GM18502 (cell line): ENCODE measurements around the gene GIGYF2.
"Not testable (repeated sequence)": the region's sequence is repeated elsewhere in the genome, so short reads cannot be mapped to it uniquely, and the experiment has no call there.

ENCODE experiments used
- ATAC-seq: cut with Tn5 transposase; IDR thresholded peaks from one replicate; pipeline ENCODE4 v1.9.1; 2021; ENCODE audit warnings: mild to moderate bottlenecking; ENCODE audit not compliant: unreplicated experiment, poor library complexity

The GIGYF2 gene

DNA sequence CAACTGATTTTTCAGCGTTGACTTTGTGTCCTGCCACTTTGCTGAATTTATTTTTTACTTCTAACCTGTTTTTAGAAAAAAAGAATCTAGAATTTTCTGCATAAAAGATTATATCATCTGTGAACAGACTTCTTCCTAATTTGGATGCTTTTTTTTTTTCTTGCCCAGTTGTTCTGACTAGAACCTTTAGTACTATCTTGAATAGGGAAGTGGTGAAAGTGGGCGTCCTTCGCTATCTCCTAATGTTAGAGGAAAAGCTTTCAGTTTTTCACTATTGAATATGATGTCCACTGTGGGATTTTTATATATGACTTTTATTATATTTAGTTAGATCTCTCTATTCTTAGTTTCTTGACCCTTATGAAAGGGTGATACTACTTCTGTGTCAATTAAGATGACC lies 105.0 kb downstream of the GIGYF2 start:
- ATAC-seq = no peak

DNA sequence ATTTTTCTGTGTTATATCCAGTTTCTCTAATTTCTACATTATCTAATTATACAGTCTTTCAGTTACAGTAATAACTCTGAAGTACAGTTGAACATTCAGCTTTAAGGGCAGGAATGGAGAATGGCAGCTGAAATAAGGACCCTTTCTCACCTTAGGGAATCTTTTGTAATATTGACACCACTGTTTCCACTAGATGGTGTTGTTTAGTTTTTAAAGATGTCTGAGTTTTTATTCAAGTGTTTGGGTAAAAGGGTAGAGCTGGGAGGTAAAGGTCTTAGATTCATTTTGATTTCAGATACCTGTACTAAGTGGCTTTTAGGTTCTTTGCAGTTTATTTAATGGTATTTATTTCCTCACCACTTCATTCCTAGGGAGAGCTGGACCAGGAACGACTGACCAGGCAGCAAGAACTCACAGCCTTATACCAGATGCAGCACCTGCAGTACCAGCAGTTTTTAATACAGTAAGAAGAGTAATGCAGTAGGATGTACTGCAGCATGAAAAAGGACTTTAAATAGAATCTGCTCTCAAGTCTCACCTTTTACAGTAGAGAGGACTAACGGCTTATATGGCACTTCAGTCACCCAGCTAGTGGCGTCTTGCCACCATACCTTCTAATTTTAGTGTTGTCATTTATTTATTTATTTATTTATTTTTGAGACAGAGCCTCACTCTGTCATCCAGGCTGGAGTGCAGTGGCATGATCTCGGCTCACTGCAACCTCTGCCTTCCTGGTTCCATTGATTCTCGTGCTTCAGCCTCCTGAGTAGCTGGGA lies 112.4 kb downstream of the GIGYF2 start:
- ATAC-seq = no peak

DNA sequence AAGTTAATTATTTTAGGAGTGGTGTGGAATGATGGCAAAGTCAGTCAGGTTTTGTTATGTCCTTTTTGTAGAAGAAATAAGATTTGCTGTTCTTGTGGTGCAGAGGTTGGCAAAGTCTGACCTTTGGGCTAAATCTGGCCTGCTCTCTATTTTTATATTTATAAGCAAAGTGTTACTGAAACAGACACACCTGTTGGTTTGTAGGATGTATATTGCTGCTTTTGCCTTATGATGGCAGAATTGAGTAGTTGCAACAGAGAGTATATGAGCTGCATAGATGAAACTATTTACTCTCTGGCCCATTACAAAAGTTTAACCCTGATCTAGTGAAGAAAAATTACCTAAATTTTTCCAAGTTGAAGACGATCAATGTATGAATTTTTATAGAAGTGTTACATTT lies 113.3 kb downstream of the GIGYF2 start:
- no peak for ATAC-seq

- ATAC-seq = no peak
Observed at GRCh38 chr2:232815569-232815968, 118.4 kb downstream of the GIGYF2 start.

DNA sequence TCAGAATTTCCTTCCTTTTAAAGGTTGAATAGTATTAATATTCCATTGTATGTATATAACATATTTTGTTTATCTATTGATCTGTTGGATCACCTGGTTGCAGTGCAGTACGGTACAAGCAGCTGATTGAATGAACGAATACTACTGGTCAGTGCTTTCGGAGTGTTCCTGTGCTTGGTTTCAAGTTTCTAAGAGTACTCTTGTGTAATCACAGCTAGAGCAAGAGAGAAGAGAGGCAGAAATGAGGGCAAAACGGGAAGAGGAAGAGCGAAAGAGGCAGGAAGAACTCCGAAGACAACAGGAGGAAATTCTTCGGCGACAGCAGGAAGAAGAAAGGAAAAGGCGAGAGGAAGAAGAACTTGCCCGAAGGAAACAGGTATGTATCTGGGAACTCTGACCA lies 119.5 kb downstream of the GIGYF2 start:
- ATAC-seq = no peak

DNA sequence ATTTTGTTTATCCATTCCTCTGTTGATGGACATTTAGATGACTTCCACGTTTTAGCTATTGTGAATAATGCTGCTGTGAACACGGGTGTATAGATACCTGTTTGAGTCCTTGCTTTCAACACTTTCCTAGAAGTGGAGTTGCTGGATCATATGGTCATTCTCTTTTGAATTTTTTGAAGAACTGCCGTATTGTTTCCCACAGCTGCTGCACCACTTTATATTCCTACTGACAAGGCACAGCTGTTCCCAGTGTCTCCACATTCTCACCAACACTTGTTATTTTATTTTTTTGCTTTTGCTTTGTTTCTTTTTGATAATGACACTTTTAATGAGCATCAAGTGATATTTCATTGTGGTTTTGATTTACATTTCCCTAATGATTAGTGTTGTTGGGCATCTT lies 120.6 kb downstream of the GIGYF2 start:
- no peak for ATAC-seq

DNA sequence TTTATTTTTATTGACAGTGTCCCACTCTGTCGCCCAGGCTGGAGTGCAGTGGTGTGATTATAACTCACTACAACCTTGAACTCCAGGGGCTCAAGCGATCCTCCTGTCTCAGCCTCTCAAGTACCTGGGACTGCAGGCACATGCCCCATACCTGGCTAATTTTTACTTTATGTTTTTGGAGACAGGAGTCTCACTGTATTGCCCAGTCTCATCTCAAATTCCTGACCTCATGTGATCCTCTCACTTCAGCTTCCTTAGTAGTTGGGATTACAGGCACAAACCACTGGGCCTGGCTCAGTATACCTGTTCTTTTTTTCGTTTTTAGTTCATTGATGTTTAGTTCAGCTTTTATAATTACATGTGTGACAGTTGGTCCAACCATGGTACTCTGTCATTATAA lies 132.9 kb downstream of the GIGYF2 start:
- no peak for ATAC-seq

- ATAC-seq = no peak
Observed at GRCh38 chr2:232831496-232831895, 134.4 kb downstream of the GIGYF2 start.

DNA sequence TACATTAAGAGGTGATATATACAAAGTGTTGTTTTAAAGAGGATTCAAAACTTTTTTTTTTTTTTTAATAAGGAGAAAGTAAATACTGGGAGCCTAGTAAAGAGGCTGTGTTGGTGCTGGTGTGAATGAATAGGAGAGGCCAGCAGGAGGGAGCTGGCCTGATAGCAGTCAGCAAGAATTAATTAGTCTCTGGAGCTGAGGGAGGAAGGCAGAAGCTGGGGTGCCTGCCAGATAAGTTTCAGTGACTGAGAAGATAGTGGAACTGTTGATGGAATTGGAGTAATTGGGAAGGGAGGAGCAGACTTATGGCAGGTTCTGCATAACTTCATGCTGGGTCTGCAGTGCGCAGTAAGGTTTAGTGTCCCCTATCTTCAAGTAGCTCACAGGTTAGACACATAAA lies 136.7 kb downstream of the GIGYF2 start:
- ATAC-seq = no peak

DNA sequence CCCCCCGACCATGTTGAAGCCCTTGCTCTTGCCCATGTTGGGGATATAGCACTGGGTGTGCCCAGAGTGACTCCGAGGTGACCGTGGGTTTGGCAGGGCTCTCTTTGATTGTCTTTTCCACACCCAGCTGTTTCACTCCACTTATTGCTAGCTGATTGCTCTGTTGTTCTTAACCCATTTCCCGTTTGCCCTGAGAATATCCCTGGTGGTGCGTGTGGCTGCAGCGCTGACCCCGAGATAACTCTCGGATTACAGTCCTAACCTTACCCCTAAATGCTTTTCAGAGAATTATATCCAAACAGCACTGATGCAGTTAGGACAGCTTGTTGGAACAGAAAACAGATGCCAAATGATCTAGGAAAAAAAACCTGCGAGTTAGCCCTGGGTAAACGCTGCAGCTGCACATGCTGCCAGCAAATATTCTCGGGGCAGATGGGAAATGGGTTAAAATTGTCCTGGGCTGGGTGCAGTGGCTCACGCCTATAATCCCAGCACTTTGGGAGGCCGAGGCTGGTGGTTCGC lies 138.6 kb downstream of the GIGYF2 start:
- no peak for ATAC-seq

- ATAC-seq = no peak
Observed at GRCh38 chr2:232836934-232837333, 139.8 kb downstream of the GIGYF2 start.

DNA sequence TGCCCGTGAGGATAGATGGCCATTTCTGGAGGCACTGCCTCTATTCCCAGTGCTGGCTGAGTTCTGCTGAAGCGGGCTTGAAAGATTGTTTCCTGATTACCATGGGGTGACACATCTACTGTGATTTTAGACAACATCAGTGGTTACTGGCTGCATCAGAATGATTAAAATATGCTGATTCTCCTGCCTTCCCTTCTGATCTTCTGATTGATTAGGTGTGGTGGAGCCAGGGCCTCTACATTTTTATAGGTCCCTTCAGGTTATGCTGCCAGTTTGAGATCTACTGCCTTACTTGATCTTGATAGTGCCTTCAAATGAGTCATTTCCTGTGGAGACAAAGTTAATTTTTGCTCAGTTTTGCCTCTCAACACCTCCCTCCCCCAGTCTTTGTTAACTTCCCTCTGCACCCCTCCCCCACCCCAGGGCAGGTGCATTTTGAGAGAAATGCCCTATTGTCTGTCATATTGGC lies 141.3 kb downstream of the GIGYF2 start:
- ATAC-seq = peak; percentile 79

DNA sequence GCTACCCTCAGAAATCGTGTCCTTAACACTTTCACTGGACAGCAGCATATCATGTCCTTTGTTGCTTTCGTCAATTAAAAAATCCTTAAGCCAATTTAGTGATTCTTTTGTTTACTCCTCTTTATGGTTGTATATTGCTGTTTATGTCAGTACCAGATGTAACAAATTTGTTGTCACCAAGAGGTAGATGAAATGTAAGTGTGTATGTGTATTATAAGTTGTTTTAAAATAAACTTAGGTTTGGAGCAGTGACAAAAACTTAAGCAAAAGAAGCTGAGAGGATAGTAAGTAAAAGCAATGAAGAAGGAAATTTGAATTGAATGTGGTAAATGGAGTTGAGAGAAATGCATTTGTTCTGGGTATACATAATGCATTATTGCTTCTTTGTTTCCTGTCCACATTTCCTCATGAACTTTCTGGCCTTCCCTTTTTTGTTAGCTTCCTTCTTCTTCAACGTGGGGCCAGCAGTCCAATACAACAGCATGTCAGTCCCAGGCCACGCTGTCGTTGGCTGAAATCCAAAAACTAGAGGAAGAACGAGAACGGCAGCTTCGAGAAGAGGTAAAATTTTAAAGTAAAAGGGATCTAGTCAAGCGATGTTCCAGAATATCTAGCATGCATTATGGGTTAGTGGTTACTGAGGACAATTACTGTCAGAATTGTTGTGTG lies 142.4 kb downstream of the GIGYF2 start:
- ATAC-seq = no peak

GRCh38 chr2:232842689-232843088 lies 145.6 kb downstream of the GIGYF2 start:
- ATAC-seq = no peak

DNA sequence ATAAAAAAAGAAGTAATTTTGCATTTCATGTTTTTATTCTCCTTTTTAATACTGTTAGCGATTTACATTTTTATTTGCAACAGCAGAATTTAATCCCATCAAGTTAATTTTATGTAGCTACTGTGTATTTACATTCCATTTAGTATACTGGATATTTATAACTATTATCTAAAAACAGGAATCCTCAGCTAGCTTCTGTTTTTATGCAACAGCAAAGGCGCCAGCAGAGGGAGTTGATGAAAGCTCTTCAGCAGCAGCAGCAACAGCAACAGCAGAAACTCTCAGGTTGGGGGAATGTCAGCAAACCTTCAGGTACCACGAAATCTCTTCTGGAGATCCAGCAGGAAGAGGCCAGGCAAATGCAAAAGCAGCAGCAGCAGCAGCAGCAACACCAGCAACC lies 146.7 kb downstream of the GIGYF2 start:
- no peak for ATAC-seq

GRCh38 chr2:232846055-232846454 lies 148.9 kb downstream of the GIGYF2 start:
- no peak for ATAC-seq

DNA sequence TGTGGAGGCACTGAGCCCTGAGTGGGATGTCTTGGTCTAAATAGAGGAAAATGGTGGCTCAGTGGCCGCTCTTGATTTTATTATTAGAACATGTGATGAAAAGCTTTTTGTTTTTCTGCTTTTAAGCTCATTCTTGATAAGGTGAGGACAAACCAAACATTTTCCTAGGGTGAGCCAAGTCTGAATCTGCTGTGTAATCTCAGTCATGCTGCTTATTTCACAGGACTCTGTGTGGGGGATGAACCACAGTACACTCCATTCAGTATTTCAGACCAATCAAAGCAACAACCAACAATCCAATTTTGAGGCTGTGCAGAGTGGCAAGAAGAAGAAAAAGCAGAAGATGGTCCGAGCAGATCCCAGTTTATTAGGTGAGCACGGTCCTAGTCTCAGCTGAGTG lies 152.9 kb downstream of the GIGYF2 start:
- ATAC-seq = no peak

DNA sequence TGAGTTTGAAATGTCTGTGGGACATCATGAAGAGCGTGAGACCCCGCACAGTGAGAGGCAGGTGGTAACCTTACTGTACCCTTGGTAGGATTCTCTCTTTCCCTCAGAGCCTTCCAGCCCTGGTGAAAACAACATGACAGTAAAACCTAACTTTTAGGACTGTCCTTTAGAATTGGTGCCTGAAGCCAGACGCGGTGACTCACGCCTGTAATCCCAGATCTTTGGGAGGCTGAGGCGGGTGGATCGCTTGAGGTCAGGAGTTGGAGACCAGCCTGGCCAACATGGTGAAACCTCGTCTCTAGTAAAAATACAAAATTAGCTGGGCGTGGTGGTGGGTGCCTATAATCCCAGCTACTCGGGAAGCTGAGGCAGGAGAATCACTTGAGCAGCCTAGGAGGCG lies 154.9 kb downstream of the GIGYF2 start:
- not testable (repeated sequence) for ATAC-seq

DNA sequence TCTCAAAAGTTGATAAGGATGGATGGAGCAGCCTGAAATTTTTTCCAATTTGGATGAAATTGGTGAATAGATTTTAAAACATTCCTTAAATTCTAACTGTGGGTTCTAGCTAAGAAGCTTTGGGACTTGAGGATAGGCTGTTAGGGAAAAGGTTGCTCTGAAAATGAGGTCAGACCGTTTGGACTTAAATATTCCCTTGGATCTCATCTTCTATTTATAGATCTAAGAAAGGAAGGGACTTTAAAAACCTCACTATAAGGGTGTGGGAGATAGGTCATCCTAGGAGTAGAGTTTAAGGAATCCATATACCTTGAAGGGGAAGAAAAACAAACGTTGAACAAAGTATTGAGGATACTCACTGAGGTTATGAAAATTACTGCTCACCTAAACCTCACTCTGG lies 155.5 kb downstream of the GIGYF2 start:
- ATAC-seq = no peak

- ATAC-seq = no peak
Observed at GRCh38 chr2:232854082-232854481, 157.0 kb downstream of the GIGYF2 start.

- ATAC-seq = no peak
Observed at GRCh38 chr2:232857158-232857563, 160.0 kb downstream of the GIGYF2 start.
